GM19239 (cell line): ENCODE results near the gene GLYATL1.
"Not testable (repeated sequence)": the region's sequence is repeated elsewhere in the genome, so short reads cannot be mapped to it uniquely, and the experiment has no call there.

Experiments used
- DNase-seq: peaks from one replicate; pipeline ENCODE4 v3.0.0; 2011; ENCODE audit warnings: low spot score; ENCODE audit not compliant: insufficient read length
- FAIRE-seq: peaks from 2 replicates; lab custom pipeline; 2011; peaks lifted over from hg19 to GRCh38; lab: Jason Lieb, UNC

Gene GLYATL1

GRCh38 chr11:58980159-58980843 is 41.0 kb downstream of the GLYATL1 start:
- FAIRE-seq (no peak), DNase-seq (no peak)

- no peak for FAIRE-seq
Measured at GRCh38 chr11:58992489-58992888, 53.2 kb downstream of the GLYATL1 start.

GRCh38 chr11:58994171-58994570 is 54.9 kb downstream of the GLYATL1 start:
- no peak for FAIRE-seq
- no peak for DNase-seq

More at GRCh38 chr11:58992489-58992888, 53.2 kb downstream of the GLYATL1 start:
- DNase-seq, result no peak

DNA sequence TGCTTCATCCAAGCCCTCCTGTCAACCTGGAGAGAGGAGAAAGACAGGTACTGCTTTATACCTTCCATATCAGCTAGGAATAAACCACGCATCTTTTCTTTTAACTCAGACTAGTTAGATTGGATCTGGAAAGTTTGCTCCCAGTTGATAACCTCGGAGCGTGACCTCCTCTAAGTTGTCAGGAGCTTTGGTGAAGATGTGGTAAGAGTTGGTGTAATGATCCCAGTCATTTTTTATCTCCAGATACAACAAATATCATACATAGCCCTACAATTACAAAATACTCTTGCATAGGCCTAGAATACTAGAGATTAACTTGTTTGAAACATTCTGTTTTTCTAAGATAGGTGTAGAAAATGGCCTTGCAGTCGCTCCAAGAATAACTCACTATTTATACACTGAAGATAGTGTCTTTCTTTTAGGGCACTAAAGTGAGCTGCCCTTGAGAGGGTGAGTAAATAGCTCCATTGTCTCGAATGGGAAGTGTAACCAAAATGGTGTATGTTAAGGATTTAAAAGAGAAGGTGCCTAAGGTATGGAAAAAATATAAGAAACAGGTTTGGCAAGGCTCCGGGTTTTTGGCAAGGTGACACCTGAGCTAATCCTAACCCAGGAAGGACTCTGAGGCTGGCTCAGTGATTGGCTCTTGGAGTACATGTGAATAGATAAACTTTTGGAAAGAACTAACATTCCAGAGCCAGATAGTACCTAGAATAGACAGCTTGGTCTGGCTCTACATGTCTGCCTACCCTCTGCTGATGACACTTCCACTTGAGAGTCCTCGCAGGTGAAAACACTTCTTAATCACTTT is 59.4 kb downstream of the GLYATL1 start:
- no peak for DNase-seq
- FAIRE-seq, result no peak

DNA sequence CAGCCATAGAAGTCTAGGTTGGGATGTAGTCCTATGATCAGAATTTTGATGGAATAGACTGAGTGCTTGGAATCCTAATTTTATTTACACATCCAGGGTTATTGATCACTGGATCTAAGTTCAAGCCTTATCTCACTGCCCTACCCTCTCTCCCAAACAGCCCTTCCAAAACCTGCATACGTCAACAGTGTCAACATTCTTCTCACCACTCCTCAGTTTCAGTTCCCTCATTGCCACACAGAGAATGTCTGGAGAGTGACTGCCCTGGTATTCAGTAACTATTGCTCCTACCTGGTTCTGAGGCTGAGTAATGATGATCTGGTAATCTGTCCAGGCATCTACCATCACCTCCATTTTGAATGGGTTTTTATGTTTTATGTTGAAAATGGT is 60.0 kb downstream of the GLYATL1 start:
- DNase-seq, result no peak
- no peak for FAIRE-seq

DNA sequence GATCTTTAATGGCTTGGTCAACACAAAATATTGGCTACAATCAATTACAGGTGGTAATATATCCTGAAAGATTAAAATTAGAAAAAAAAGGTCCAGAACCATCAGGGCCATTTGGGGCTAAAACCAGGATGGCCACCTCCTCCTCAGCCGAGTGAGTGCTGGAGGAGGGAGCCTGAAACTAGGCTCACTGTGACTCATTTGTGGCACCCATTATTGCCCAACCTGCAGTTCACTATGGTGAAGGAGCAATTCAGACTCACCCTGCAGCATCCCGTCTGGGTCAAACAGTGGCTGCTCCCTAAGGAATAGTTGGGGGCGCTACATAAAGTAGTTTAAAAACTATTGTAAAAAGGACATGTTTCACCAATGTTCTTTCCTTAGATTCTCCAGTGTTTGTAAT is 60.7 kb downstream of the GLYATL1 start:
- FAIRE-seq, result no peak
- DNase-seq, result no peak

GRCh38 chr11:59002006-59002405 is 62.7 kb downstream of the GLYATL1 start:
- FAIRE-seq, DNase-seq: not testable (repeated sequence)
